ENCODE results near the gene CARM1. TPM values are rescaled to one million over a fixed set of nuclear protein-coding genes. Genes with fewer than 3 reads are reported as not detected.
A peak's percentile ranks its signal among the peaks of the same experiment; 100 is the strongest.

The CARM1 gene
- total RNA-seq, 1 experiment from 2014 or later, result 51.7 TPM

DNA sequence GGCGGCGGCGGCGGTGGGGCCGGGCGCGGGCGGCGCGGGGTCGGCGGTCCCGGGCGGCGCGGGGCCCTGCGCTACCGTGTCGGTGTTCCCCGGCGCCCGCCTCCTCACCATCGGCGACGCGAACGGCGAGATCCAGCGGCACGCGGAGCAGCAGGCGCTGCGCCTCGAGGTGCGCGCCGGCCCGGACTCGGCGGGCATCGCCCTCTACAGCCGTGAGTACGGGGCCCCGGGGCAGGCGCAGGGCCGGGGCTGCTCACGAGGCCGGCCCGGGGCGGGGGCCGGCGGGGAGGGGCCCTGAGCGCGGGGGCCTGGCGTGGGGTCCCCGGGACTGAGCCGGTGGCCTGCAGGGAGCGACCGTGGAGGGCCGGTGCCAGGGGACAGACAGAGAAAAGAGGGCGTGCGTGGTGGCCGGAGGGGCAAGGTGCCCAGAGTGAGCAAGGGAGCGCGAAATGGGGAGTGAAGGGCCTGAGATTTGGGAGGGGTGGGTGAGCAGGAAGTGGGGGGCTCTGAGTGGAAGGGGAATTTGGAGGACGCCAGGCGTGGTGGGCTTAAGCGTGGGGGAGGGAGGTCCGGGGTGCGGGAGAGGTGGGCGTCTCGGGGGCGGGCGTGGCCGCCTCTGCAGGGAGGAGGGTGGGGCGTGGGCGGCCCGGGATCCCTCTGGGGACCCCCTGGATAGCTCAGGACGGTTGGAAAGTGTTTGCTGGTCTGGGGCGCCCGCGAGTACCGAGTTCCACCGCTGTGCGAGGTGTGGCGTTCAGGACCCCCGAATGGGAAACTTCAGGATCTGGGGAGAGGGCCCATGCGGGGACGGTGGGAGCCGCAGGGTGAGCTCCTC, 575 bp downstream of the CARM1 start:
- Mint-ChIP-seq H3K27me3 (ENCODE audit: insufficient read depth, unreplicated experiment) (no peaks in the 10 kb centered on the region), H3K9me3 (ENCODE audit: unreplicated experiment) (no peaks in the 10 kb centered on the region), H3K36me3 (ENCODE audit: insufficient read depth, unreplicated experiment) (peaks cover 7% of the 10 kb centered on the region), H3K4me3 (ENCODE audit: unreplicated experiment) (peak overlapping the region; percentile 75), H3K4me1 (ENCODE audit: insufficient read depth, unreplicated experiment) (no peaks in the 10 kb centered on the region), H3K27ac (ENCODE audit: low read depth, unreplicated experiment) (peak overlapping the region; percentile 75)
- no peak for TF ChIP-seq CTCF (IDR thresholded peaks at IDR 0.05; ENCODE audit: unreplicated experiment)
- CTCF ChIA-PET, result interaction anchor here (0.7 to 1.9 kb wide), 15 partner anchors 8 to 159 kb away, joined by 3 to 11 read pairs (median 5); partner anchors contain the start of gene DNM2
- intact Hi-C loops (cut with micrococcal nuclease), result loop anchor here (1.0 to 5.0 kb wide), 2 partner anchors 27 to 45 kb away; no protein-coding TSS in a partner anchor
- no TSS peak for BruUV-seq (replicated peaks)
- POLR2A ChIA-PET, result interaction anchor here (0.6 to 3.7 kb wide), 12 partner anchors 8 to 564 kb away, joined by 3 to 29 read pairs (median 4); partner anchors contain the start of genes DNM2, PRKCSH, TIMM29 and TMED1
- DNase-seq (ENCODE audit: unreplicated experiment), result peak; percentile 14

- CTCF ChIA-PET, result interaction anchor here (0.6 to 1.9 kb wide), 18 partner anchors 8 to 624 kb away, joined by 3 to 11 read pairs (median 4); partner anchors contain the start of gene DNM2
- Mint-ChIP-seq H3K27me3 (ENCODE audit: insufficient read depth, unreplicated experiment) (no peaks in the 10 kb centered on the region), H3K36me3 (ENCODE audit: insufficient read depth, unreplicated experiment) (peaks cover 7% of the 10 kb centered on the region), H3K4me1 (ENCODE audit: insufficient read depth, unreplicated experiment) (no peaks in the 10 kb centered on the region), H3K4me3 (ENCODE audit: unreplicated experiment) (peak overlapping the region; percentile 75), H3K9me3 (ENCODE audit: unreplicated experiment) (no peaks in the 10 kb centered on the region), H3K27ac (ENCODE audit: low read depth, unreplicated experiment) (peak overlapping the region; percentile 75)
- no peak for TF ChIP-seq CTCF (IDR thresholded peaks at IDR 0.05; ENCODE audit: unreplicated experiment)
- peak; percentile 23 for DNase-seq (ENCODE audit: unreplicated experiment)
- no TSS peak for BruUV-seq (replicated peaks)
- intact Hi-C loops (cut with micrococcal nuclease), result loop anchor here (5.0 kb wide), 1 partner anchor 45 kb away; no protein-coding TSS in a partner anchor
- POLR2A ChIA-PET, result interaction anchor here (0.5 to 3.7 kb wide), 13 partner anchors 8 to 563 kb away, joined by 3 to 29 read pairs (median 3); partner anchors contain the start of genes DNM2, PRKCSH, TIMM29 and TMED1
Observed at GRCh38 chr19:10872546-10873107, 1.3 kb downstream of the CARM1 start.

GRCh38 chr19:10874024-10874423, 2.7 kb downstream of the CARM1 start:
- peaks cover 7% of the 10 kb centered on the region for H3K36me3 Mint-ChIP-seq (ENCODE audit: insufficient read depth, unreplicated experiment)
- intact Hi-C loops (cut with micrococcal nuclease), result loop anchor here (5.0 kb wide), 1 partner anchor 43 kb away; no protein-coding TSS in a partner anchor
- peaks cover 3% of the 10 kb centered on the region for H3K4me1 Mint-ChIP-seq (ENCODE audit: insufficient read depth, unreplicated experiment)
- ChIA-PET POLR2A (interaction anchor here (0.6 to 3.7 kb wide), 5 partner anchors 38 to 631 kb away, joined by 3 to 29 read pairs (median 4); partner anchors contain the start of genes TIMM29, TMED1 and YIPF2), CTCF (interaction anchor here (1.3 to 1.9 kb wide), 4 partner anchors 10 to 68 kb away, joined by 4 to 11 read pairs (median 6); no protein-coding TSS in a partner anchor)
- H3K9me3 Mint-ChIP-seq (ENCODE audit: unreplicated experiment), result no peaks in the 10 kb centered on the region
- no peak overlapping the region for H3K27ac Mint-ChIP-seq (ENCODE audit: low read depth, unreplicated experiment)
- no TSS peak for BruUV-seq (replicated peaks)
- no peak for TF ChIP-seq CTCF (IDR thresholded peaks at IDR 0.05; ENCODE audit: unreplicated experiment)
- no peak for DNase-seq (ENCODE audit: unreplicated experiment)
- no peaks in the 10 kb centered on the region for H3K27me3 Mint-ChIP-seq (ENCODE audit: insufficient read depth, unreplicated experiment)
- no peak overlapping the region for H3K4me3 Mint-ChIP-seq (ENCODE audit: unreplicated experiment)
